Right forelimb (tissue), 1 donor: Measurements from ENCODE around the gene HDAC7.

Source experiments
- DNase-seq: peaks from one replicate; pipeline ENCODE4 v3.0.0-alpha.2; 2018

The HDAC7 gene

GRCh38 chr12:47791351-47791746, 28.4 kb downstream of the HDAC7 start:
- no peak for DNase-seq

- no peak for DNase-seq
These were observed 28.9 kb downstream of the HDAC7 start for GRCh38 chr12:47790676-47791350.

- DNase-seq = no peak
These were observed 29.8 kb downstream of the HDAC7 start for GRCh38 chr12:47789712-47790489.

GRCh38 chr12:47789141-47789540, 30.6 kb downstream of the HDAC7 start:
- no peak for DNase-seq

- no peak for DNase-seq
These were observed 31.9 kb downstream of the HDAC7 start for GRCh38 chr12:47787596-47788319.

- DNase-seq = no peak
These were observed 32.9 kb downstream of the HDAC7 start for GRCh38 chr12:47786662-47787280.

- no peak for DNase-seq
These were observed 33.6 kb downstream of the HDAC7 start for GRCh38 chr12:47785887-47786661.

- no peak for DNase-seq
These were observed 34.4 kb downstream of the HDAC7 start for GRCh38 chr12:47785036-47785886.

- no peak for DNase-seq
These were observed 35.6 kb downstream of the HDAC7 start for GRCh38 chr12:47783821-47784819.

- DNase-seq = no peak
These were observed 36.5 kb downstream of the HDAC7 start for GRCh38 chr12:47783024-47783755.

GRCh38 chr12:47782372-47782770, 37.3 kb downstream of the HDAC7 start:
- no peak for DNase-seq

GRCh38 chr12:47781479-47782371, 38.0 kb downstream of the HDAC7 start:
- no peak for DNase-seq

GRCh38 chr12:47779943-47780504, 39.7 kb downstream of the HDAC7 start:
- DNase-seq = no peak

- DNase-seq = peak; percentile 94
These were observed 40.3 kb downstream of the HDAC7 start for GRCh38 chr12:47779301-47779942.

GRCh38 chr12:47778881-47779280, 40.8 kb downstream of the HDAC7 start:
- DNase-seq = no peak

GRCh38 chr12:47777741-47778558, 41.8 kb downstream of the HDAC7 start:
- DNase-seq = no peak

GRCh38 chr12:47777151-47777550, 42.6 kb downstream of the HDAC7 start:
- no peak for DNase-seq
